Thymus (tissue), 11 donors: Measurements from ENCODE around the gene ATP11A. TPM values are rescaled to one million over a fixed set of nuclear protein-coding genes. Genes with fewer than 3 reads are reported as not detected.

Source experiments
- DNase-seq, 9 donors: peaks; one replicate each; pipeline ENCODE4 v3.0.0-alpha.2; 2013; ENCODE audit warnings: low spot score in 9 of 9, low read depth in 6 of 9, missing footprints in 1 of 9
- H3K27ac ChIP-seq, 2 donors: one replicate each; pipeline ENCODE4 v1.5.1; 2013; ENCODE audit warnings: control low read depth in 1 of 2, low read depth in 1 of 2, low read length in 1 of 2, mild to moderate bottlenecking in 1 of 2, moderate library complexity in 1 of 2
- H3K27me3 ChIP-seq, 2 donors: one replicate each; pipeline ENCODE4 v1.5.1; 2013; ENCODE audit warnings: low read length in 1 of 2; ENCODE audit not compliant: control insufficient read depth in 2 of 2, insufficient read depth in 1 of 2
- H3K36me3 ChIP-seq, 2 donors: one replicate each; pipeline ENCODE4 v1.5.1; 2013; ENCODE audit warnings: low read length in 1 of 2, mild to moderate bottlenecking in 1 of 2, moderate library complexity in 1 of 2; ENCODE audit not compliant: control insufficient read depth in 2 of 2, insufficient read depth in 2 of 2
- H3K4me1 ChIP-seq, 2 donors: one replicate each; pipeline ENCODE4 v1.5.1; 2013; ENCODE audit warnings: low read length in 2 of 2; ENCODE audit not compliant: control insufficient read depth in 2 of 2, insufficient read depth in 2 of 2
- H3K4me3 ChIP-seq, 2 donors: one replicate each; pipeline ENCODE4 v1.5.1; 2013; ENCODE audit warnings: low read length in 2 of 2, control low read depth in 1 of 2, mild to moderate bottlenecking in 1 of 2
- H3K9me3 ChIP-seq, 2 donors: one replicate each; pipeline ENCODE4 v1.5.1; 2013; ENCODE audit warnings: low read length in 1 of 2, mild to moderate bottlenecking in 1 of 2; ENCODE audit not compliant: control insufficient read depth in 2 of 2, insufficient read depth in 1 of 2
- WGBS: extraction: QIAGEN DNeasy Blood & Tissue Kit; methylation state at CpG from one replicate; pipeline ENCODE4 v1.1.7; 2013; 5-methylcytosine and 5-hydroxymethylcytosine counted together
- polyA plus RNA-seq: library from polyadenylated mRNA; stranded (reverse); fragments of 200-250 nt; gene quantifications from one replicate; pipeline ENCODE4 v1.2.3, GENCODE V29; 2013
- total RNA-seq: library from RNA; stranded (reverse); fragments of 120-200 nt; gene quantifications from one replicate; pipeline ENCODE4 v1.2.4, GENCODE V29; 2013
- donor health status: healthy.

ATP11A gene
- total and polyA plus RNA-seq, 2 donors: 7.1 to 7.2 TPM

DNA sequence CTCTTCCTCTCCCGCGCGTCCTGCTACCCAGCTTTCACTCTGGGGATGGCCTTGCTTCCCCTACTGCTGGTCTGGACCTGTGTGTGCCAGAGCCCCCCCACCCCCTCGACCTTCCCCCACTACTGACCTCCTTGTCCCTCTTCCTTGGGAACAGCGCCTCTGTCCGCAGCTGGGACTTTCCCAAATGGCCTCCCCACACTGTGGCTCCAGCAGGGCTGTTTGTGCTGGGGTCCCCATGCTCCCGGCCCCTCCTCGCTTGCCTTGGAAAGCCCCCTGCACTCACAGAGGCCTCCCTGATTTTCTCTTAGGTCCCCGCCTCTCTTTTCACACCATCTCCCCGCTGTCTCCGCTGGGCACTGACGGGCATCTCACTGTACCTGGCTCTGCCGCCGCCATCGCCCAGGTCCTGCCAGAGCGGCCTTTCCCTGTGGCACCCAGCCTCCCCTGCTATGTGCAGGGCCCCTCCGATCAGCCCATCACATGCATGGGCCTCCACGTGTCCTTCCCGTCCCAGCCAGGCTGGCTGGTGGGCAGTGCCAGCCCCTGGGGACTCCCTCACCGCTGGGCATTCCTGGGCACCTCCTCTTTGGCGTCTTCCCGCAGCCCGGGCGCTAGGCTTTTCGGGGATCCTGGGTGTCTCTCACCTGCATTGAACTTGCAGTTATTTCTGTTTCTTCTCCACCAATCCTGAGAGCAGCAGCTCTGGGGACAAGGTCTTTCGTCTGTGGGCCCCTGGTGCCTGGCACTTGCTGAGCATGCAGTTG lies 118.7 kb downstream of the ATP11A start:
- peaks cover 0 to 3% of the 10 kb centered on the region in 2 donors for H3K36me3 ChIP-seq
- no peaks in the 10 kb centered on the region for H3K27me3 ChIP-seq
- H3K27ac ChIP-seq: no peak overlapping the region
- WGBS: 92% methylated on average over 26 of the region's 26 CpGs
- no peak for DNase-seq
- no peaks in the 10 kb centered on the region for H3K4me1 ChIP-seq
- H3K4me3 ChIP-seq: no peak overlapping the region
- H3K9me3 ChIP-seq: peaks cover 1 to 4% of the 10 kb centered on the region in 2 donors

DNA sequence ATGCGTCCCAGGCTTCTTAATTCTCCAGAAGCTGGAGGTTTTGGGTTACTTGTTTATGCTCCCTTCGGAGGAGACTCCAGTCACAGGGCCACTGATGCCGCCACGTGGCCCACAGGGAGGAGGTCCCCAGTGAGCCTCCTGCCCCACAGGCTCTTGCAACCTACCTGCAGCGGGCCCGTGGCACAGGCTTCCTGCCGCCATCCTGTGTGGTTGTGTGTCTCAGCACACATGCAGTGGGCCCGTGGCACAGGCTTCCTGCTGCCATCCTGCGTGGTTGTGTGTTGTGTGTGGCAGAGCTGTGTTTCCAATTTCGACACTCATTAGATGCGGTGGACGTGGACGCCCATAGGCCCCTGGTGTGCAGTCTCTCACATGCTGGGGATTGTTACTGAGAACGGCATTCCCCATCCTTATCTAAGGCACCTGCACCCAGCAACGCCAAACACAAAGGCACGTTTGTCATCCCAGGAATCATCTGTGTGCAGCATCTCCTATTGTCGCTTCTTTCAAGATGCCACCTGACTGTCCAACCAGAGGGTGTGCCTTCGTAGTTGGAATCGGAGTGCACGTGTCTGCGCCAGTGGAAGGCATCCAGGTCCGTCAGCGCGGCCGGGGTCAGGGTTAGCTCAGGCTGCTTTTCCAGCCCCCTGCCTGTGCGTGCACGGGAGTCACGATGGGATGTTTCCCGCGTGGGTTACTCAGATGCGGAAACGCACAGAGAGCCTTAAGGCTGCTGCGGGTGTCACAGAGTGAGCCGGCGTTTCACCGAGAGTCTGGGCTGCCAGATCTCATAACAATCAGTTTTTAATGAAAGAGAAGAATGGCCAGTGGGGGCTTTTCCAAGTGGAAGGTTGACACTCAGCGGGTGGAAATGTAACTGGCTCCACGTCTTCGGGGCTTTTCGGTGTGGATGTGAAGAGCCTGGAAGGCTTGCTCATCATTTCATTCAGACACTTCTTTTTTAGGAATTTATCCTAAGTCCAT lies 119.8 kb downstream of the ATP11A start:
- WGBS: 96% methylated on average over 40 of the region's 40 CpGs
- peaks cover 0 to 3% of the 10 kb centered on the region in 2 donors for H3K36me3 ChIP-seq
- no peaks in the 10 kb centered on the region for H3K4me1 ChIP-seq
- no peak overlapping the region for H3K4me3 ChIP-seq
- peaks cover 1 to 5% of the 10 kb centered on the region in 2 donors for H3K9me3 ChIP-seq
- H3K27ac ChIP-seq: no peak overlapping the region
- DNase-seq: no peak
- no peaks in the 10 kb centered on the region for H3K27me3 ChIP-seq

DNA sequence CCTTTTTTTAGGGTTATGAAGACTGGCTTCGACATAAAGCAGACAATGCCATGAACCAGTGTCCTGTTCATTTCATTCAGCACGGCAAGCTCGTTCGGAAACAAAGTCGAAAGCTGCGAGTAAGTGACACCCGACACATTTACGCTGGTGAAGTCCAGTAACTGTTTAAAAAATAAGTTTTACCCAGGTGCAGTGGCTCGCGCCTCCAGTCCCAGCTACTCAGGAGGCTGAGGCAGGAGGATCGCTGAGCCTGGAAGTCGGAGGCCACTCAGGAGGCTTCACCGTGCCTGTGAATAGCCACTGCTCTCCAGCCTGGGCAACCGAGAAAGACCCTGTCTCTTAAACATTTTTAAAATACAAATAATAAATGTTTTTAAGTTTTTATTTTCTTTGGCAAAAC lies 120.8 kb downstream of the ATP11A start:
- Histone ChIP-seq H3K4me3 (no peak overlapping the region), H3K9me3 (peaks cover 1 to 5% of the 10 kb centered on the region in 2 donors), H3K27ac (no peak overlapping the region), H3K36me3 (peaks cover 0 to 8% of the 10 kb centered on the region in 2 donors), H3K27me3 (no peaks in the 10 kb centered on the region), H3K4me1 (no peaks in the 10 kb centered on the region)
- no peak for DNase-seq
- 98% methylated on average over 14 of the region's 14 CpGs for WGBS

DNA sequence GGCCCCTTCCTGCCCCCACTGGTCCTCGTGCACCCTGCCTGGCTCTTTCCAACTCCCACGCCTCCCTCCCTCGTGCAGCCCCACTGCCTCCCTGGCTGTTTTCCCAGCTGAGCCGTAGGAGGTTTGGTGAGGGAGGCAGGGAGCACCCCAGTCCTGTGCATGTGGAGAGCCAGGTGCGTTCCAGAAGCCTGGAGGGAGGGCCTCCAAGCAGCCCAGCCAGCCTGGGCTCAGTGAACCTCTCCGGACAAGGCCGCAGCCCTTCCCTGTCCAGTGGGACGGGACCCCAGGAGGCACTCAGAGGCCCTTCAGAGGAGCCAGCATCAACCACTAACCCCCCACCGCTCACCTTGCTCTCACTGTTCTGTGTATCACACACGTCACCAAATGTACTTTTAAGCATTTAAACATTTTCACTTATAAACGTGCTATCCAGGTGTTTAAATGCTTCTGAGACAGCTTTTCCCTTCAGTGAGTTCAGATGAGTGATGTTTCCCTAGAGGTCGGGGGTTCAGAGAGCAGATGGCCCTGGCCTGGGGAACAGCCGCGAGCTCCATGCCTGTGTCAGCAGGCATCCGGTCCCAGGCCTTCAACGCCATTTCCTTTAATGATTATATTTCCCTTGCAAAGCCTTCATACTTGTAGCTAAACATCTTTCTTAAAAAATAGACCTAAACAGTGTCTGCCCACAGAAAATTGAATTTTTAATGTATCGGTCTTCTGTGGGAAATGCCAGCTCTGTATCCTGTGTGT lies 122.6 kb downstream of the ATP11A start:
- 93% methylated on average over 17 of the region's 17 CpGs for WGBS
- H3K27me3 ChIP-seq: no peaks in the 10 kb centered on the region
- H3K9me3 ChIP-seq: peaks cover 1 to 5% of the 10 kb centered on the region in 2 donors
- no peak overlapping the region for H3K4me3 ChIP-seq
- no peaks in the 10 kb centered on the region for H3K4me1 ChIP-seq
- DNase-seq: no peak
- no peak overlapping the region for H3K27ac ChIP-seq
- peaks cover 8% of the 10 kb centered on the region in 2 donors for H3K36me3 ChIP-seq

DNA sequence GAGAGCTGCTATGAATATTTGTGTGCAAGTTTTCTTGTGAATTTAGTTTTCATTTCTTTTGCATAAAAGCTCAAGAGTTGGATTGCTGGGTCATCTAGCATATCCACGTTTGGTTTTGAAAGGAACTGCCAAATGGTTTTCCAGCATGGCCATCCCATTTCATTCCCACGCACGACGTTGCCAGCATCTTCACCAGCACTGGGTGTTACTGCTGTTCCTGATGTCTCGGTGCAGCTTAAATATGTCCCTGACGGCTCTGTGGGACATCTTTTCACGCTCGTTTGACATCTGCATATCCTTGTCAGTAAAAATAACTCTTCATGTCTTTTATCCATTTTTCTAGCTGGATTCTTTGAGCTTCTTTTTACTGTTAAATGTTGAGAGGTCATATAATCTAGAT lies 123.7 kb downstream of the ATP11A start:
- H3K4me3 ChIP-seq: no peak overlapping the region
- no peaks in the 10 kb centered on the region for H3K27me3 ChIP-seq
- no peak overlapping the region for H3K27ac ChIP-seq
- H3K9me3 ChIP-seq: peaks cover 1 to 11% of the 10 kb centered on the region in 2 donors
- H3K4me1 ChIP-seq: no peaks in the 10 kb centered on the region
- no peak for DNase-seq
- 98% methylated on average over 8 of the region's 8 CpGs for WGBS
- peaks cover 12 to 15% of the 10 kb centered on the region in 2 donors for H3K36me3 ChIP-seq

DNA sequence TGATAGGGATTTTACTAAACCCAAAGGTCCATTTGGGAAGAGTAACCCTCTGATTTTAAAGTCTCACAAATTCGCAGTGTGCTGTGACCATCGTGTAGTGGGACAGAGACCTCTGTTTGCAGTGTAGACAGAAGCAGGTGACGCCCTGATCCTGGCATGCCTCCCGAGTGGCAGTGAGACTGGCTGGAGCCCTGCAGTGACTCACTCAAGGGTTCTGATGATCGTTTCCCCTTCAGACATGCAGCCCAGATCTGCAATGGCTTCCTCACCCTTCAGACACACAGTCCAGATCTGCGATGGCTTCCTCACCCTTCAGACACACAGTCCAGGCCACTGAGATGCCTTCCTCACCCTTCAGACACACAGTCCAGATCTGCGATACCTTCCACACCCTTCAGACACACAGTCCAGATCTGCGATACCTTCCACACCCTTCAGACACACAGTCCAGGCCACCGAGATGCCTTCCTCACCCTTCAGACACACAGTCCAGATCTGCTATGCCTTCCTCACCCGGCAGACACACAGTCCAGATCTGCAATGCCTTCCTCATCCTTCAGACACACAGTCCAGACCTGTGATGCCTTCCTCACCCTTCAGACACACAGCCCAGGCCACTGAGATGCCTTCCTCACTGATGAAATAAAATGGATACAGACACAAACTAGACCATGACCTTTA lies 125.2 kb downstream of the ATP11A start:
- Histone ChIP-seq H3K4me3 (no peak overlapping the region), H3K27me3 (no peaks in the 10 kb centered on the region), H3K4me1 (no peaks in the 10 kb centered on the region), H3K36me3 (peaks cover 16 to 25% of the 10 kb centered on the region in 2 donors), H3K27ac (no peak overlapping the region), H3K9me3 (peaks cover 0 to 11% of the 10 kb centered on the region in 2 donors)
- DNase-seq: no peak
- 97% methylated on average over 10 of the region's 10 CpGs for WGBS

DNA sequence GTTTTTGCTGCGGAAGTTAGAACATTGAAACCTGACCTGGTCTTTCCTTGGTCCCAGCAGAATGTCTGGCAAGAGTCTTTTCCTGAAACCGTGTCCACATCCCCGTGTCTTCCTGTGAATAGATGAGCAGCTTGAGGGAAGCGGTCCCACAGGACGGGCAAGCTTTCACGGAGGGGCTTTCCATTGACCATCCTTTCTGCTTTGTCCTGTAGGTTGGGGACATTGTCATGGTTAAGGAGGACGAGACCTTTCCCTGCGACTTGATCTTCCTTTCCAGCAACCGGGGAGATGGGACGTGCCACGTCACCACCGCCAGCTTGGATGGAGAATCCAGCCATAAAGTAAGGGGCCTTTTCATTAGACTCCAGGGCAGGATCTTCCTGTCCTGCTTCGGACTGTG lies 126.0 kb downstream of the ATP11A start:
- Histone ChIP-seq H3K27me3 (no peaks in the 10 kb centered on the region), H3K4me1 (no peaks in the 10 kb centered on the region), H3K9me3 (peaks cover 0 to 11% of the 10 kb centered on the region in 2 donors), H3K36me3 (peaks cover 19 to 33% of the 10 kb centered on the region in 2 donors), H3K4me3 (no peak overlapping the region), H3K27ac (no peak overlapping the region)
- no peak for DNase-seq
- WGBS: 97% methylated on average over 13 of the region's 13 CpGs

DNA sequence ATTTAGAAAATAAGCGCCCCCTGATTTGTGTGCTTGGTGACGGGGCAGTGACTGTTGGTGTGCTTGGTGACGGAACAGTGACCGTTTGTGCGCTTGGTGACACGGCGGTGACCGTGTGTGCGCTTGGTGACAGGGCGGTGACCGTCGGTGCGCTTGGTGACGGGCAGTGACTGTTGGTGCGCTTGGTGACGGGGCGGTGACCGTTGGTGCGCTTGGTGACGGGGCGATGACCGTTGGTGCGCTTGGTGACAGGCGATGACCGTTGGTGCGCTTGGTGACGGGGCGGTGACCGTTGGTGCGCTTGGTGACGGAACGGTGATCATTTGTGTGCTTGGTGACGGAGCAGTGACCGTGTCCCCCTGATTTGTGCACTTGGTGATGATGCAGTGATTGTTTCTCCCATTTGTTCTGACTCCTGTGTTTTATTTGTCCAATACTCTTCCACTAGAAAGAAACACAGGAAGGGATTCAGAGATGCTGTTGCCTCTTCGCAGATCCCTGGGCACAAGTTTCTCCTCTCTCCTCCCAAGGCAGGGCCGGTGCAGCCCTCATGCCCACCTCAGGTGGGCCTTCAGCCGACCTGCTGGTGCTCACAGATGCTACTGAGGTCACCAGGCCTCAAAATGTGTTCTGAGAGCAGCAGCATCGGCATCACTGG lies 128.3 kb downstream of the ATP11A start:
- 99% methylated on average over 38 of the region's 38 CpGs for WGBS
- H3K36me3 ChIP-seq: peaks cover 19 to 46% of the 10 kb centered on the region in 2 donors
- H3K27me3 ChIP-seq: no peaks in the 10 kb centered on the region
- peaks cover 0 to 11% of the 10 kb centered on the region in 2 donors for H3K9me3 ChIP-seq
- no peaks in the 10 kb centered on the region for H3K4me1 ChIP-seq
- H3K27ac ChIP-seq: no peak overlapping the region
- H3K4me3 ChIP-seq: no peak overlapping the region
- DNase-seq: no peak
